GM12891 (cell line): Measurements from ENCODE around the gene TCEA2.
A peak's percentile ranks its signal among the peaks of the same experiment; 100 is the strongest.

Experiments used
- POLR2A ChIP-seq: IDR thresholded peaks from 2 replicates; pipeline ENCODE4 v1.6.1; 2011; ENCODE audit warnings: low read depth, low read length, control low read depth
- POLR2AphosphoS5 ChIP-seq: IDR thresholded peaks from 2 replicates; pipeline ENCODE4 v1.6.1; 2011; ENCODE audit warnings: low read depth, low read length, control low read depth
- SPI1 ChIP-seq: IDR thresholded peaks from 2 replicates; pipeline ENCODE4 v1.6.1; 2011; ENCODE audit warnings: low read depth, low read length, control low read depth
- TAF1 ChIP-seq: IDR thresholded peaks from 2 replicates; pipeline ENCODE4 v1.6.1; 2011; ENCODE audit warnings: low read depth, low read length, control low read depth

DNA sequence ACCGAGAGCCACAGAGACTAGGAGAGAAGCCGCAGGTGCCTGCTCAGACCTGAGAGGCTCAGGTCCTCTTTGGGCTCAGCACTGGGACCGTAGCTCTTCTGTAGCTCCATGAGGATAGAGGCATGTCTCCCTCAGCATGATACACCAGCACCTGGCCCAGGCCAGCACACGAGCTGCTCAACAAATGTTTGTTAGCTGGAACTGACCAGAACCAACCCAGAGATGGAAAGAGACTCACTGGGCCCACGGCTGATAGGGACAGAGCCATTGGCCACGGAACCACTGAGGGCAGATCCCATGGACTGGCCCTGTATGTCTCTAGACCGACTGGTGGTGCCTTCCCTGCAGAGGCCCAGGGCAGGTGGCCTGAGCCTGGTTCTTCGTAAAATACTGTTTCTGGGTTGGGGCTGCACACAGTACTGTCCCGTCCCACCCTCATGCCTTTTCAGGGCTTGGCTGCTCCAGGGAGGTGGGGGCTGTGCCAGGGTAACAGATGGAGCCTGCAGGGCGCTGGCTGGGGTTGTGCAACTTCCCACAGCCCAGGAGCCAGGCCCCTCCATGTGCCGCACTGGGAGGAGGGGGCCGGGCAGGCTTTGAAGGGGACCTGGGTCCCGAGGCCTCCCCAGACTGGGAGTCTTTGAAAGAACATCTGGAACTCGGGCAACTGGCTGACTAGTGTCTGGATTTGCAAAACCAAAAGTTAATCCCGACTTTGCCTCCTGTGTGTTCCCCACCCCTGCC, 21.8 kb upstream of the TCEA2 start:
- no peak for TF ChIP-seq SPI1
- TF ChIP-seq POLR2A: peak; percentile 73
- TF ChIP-seq POLR2AphosphoS5: peak; percentile 77
- TF ChIP-seq TAF1: no peak
